ENCODE data around the gene VSTM2B. TPM values are rescaled to one million over a fixed set of nuclear protein-coding genes. Genes with fewer than 3 reads are reported as not detected.

Gene VSTM2B
- total and polyA plus RNA-seq, 2 of the 4 experiments (the other 2 are of a cell fraction): not detected

- Histone ChIP-seq H2BK5ac (ENCODE audit: low read depth, low read length, poor library complexity, severe bottlenecking) (no peak overlapping the region), H2AK5ac (ENCODE audit: low read depth, low read length) (no peak overlapping the region), H3K4me2 (ENCODE audit: low read depth, low read length) (no peak overlapping the region), H4K20me1 (ENCODE audit: insufficient read depth, low read length) (no peaks in the 10 kb centered on the region), H3K14ac (replicated peaks; ENCODE audit: low read depth, low read length) (no peak overlapping the region), H3K9me3 (ENCODE audit: control insufficient read depth, insufficient read depth, low read length) (no peaks in the 10 kb centered on the region), H2BK20ac (ENCODE audit: low read depth, low read length) (no peak overlapping the region), H4K8ac (ENCODE audit: low read depth in 2 of 2, low read length in 2 of 2) (no peak overlapping the region), H3K4ac (ENCODE audit: low read depth, low read length) (no peak overlapping the region), H3K9ac (ENCODE audit: low read depth, low read length) (no peak overlapping the region), H2AK9ac (replicated peaks; ENCODE audit: low read depth, low read length, poor library complexity) (no peak overlapping the region), H2BK15ac (ENCODE audit: low read depth, low read length) (no peak overlapping the region), H3K18ac (ENCODE audit: low read depth, low read length) (no peak overlapping the region), H3K27me3 (ENCODE audit: control insufficient read depth, insufficient read depth, low read length) (peaks cover 16% of the 10 kb centered on the region), H3K23ac (ENCODE audit: low read depth, low read length) (no peak overlapping the region), H3K56ac (ENCODE audit: extremely low read depth, insufficient read depth, low read length) (no peak overlapping the region), H4K91ac (ENCODE audit: insufficient read depth, low read depth, low read length) (no peak overlapping the region), H3K27ac (ENCODE audit: insufficient read depth, low read length) (no peak overlapping the region), H4K5ac (ENCODE audit: low read depth, low read length) (no peak overlapping the region), H3K9me1 (ENCODE audit: insufficient read depth, low read length) (no peaks in the 10 kb centered on the region), H3K4me1 (ENCODE audit: control insufficient read depth, insufficient read depth, low read length) (no peaks in the 10 kb centered on the region), H2BK120ac (ENCODE audit: low read depth, low read length) (no peak overlapping the region), H2AFZ (replicated peaks; ENCODE audit: low read length, poor library complexity) (no peak overlapping the region), H3K4me3 (ENCODE audit: insufficient read depth, low read depth, low read length) (no peak overlapping the region), H3K79me1 (ENCODE audit: low read depth in 1 of 2, low read length in 2 of 2) (no peaks in the 10 kb centered on the region), H3K36me3 (ENCODE audit: control insufficient read depth, insufficient read depth, low read length) (no peaks in the 10 kb centered on the region)
- 29% methylated on average over 4 of the region's 19 CpGs; no CpG with 5 or more reads in 1 of the 2 experiments for whole genome bisulfite sequencing, 2 experiments (ENCODE audit: extremely low coverage in 2 of 2, insufficient read length in 1 of 2)
- no peak for DNase-seq
- BruUV-seq (replicated peaks): no TSS peak
- intact Hi-C loops (cut with micrococcal nuclease): no loop called here
- no peak for ATAC-seq (ENCODE audit: low read depth)
- dilution Hi-C loops (cut with HindIII; ENCODE audit: low sequenced_read_pairs, unreplicated experiment): no loop called here
- in situ Hi-C loops (cut with MboI; ENCODE audit: low sequenced_read_pairs): no loop called here
- ChIA-PET CTCF (no interaction called here), POLR2A (ENCODE audit: unreplicated experiment) (no interaction called here)
- TF ChIP-seq SMC3 (IDR thresholded peaks at IDR 0.05; ENCODE audit: low read depth, low read length) (no peak), ELK1 (IDR thresholded peaks at IDR 0.05; ENCODE audit: borderline replicate concordance, low read depth, low read length) (no peak), BHLHE40 (IDR thresholded peaks at IDR 0.05; ENCODE audit: low read depth, low read length) (no peak), RCOR1 (IDR thresholded peaks at IDR 0.05; ENCODE audit: insufficient replicate concordance, low read length) (no peak), MXI1 (IDR thresholded peaks at IDR 0.05; ENCODE audit: borderline replicate concordance, low read depth, low read length) (no peak), NFE2L2 (IDR thresholded peaks at IDR 0.05; ENCODE audit: low read depth, low read length) (no peak), FOS (IDR thresholded peaks at IDR 0.05; ENCODE audit: low read depth, low read length) (no peak)
Measured at GRCh38 chr19:29535214-29535831, 9.5 kb downstream of the VSTM2B start.

All from IMR-90 (cell line).